Thoracic aorta endothelial cell (primary cell): Measurements from ENCODE around the gene GTF2A2. TPM values are rescaled to one million over a fixed set of nuclear protein-coding genes. Genes with fewer than 3 reads are reported as not detected.

Experiments
- total RNA-seq: library from RNA; depleted of rRNA; stranded (reverse); fragments of >200 nt; gene quantifications from 2 replicates; pipeline ENCODE4 v1.2.3, GENCODE V29; 2012

GTF2A2 gene
- 53.3 and 64.1 TPM in 2 replicates for total RNA-seq

GRCh38 chr15:59656897-59657634, at the start of gene GTF2A2:
Gene GTF2A2, minus strand, starts transcription at chr15:59657515. Its CDS starts 5,238 bp downstream, at chr15:59652277.

GRCh38 chr15:59688782-59689625, 31.7 kb upstream of the GTF2A2 start, which contains the start of gene BNIP2:
Gene BNIP2, minus strand, starts transcription at chr15:59689320. Its CDS starts 6,863 bp downstream, at chr15:59682457.

DNA sequence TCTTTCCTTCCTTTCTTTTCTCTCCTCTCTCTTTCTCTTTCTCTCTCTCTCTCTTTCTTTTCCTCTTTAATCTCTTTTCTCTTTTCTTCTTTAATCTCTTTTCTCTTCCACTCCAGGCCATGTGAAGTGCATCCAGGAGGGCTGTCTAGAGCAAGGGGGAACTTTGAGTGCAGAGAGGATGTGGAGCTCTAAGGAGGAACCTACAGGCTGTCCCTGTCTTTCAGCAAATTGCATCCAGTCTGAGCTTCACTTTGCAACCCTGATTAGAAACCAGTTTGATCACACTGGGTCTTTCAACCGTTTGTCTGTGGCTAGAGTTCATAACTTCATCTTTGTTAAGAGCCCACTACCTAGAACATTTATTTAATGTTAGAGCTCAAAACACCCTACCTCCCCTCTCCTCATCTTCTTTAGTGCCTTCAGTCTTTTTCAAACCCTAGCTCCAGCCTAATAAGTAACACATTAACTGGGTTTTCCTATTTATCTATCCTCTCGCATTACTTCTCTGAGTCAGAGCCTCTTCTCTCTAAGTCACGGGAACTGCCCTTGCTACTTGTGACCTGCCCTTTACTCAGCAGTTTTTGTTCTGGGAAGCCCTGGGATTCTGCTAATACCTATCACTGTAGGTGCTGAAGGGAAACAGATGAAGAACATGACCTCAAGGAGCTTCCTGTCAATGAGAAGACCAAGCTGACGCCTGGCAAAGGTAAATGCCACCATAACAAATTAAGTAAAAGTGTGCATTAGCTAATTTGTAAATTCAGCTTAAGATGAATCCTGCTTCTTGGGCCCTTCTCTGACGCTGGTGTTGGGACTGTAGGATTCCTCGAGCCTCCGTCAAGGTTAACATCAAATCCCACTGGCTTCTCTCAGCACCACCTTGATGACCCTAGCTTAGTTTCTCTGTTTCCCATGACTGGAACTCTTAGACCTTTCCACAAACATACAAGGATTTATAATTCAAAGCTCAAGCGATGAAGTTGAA, 45.7 kb downstream of the GTF2A2 start, which contains the start of gene GCNT3:
GCNT3 (plus strand) TSS at position 508 of the 985 bp plus-strand sequence. CDS start 6,456 bp downstream, outside the sequence.

Other genes starting within 250 kb of the GTF2A2 start
- 0.80 and 1.1 TPM in 2 replicates for gene FAM81A, start 219.3 kb downstream of the GTF2A2 start, total RNA-seq
- gene GCNT3, start 45.7 kb downstream of the GTF2A2 start, total RNA-seq: not detected in 2 replicates
- 256 and 296 TPM in 2 replicates for gene BNIP2, start 31.8 kb upstream of the GTF2A2 start, total RNA-seq